Gastrocnemius medialis (tissue), 4 donors: ENCODE data around the gene LRRC4. TPM values are rescaled to one million over a fixed set of nuclear protein-coding genes. Genes with fewer than 3 reads are reported as not detected.

Experiments
- ATAC-seq, 2 donors: fragments of 150-250 bp; one replicate each; pipeline ENCODE4 v1.9.1; 2016
- DNase-seq, 2 donors: peaks; one replicate each; pipeline ENCODE4 v3.0.0-alpha.2; 2019
- H3K27ac ChIP-seq, 4 donors: fragments of 200-600 bp; sonication (generic); 1 replicate in 1 of 4; 2 replicates in 3 of 4; pipeline ENCODE4 v1.5.1; 2016 to 2018; ENCODE audit warnings: mild to moderate bottlenecking in 2 of 4, moderate library complexity in 1 of 4
- H3K27me3 ChIP-seq, 3 donors: fragments of 200-600 bp; sonication (generic) in 2 of 3; 1 replicate in 1 of 3; 2 replicates in 2 of 3; pipeline versions ENCODE4 v1.5.1 to v1.6.0; 2016 to 2019; ENCODE audit warnings: mild to moderate bottlenecking in 1 of 3, moderate library complexity in 1 of 3
- H3K36me3 ChIP-seq, 2 donors: fragments of 200-600 bp; sonication (generic) in 1 of 2; one replicate each; pipeline ENCODE4 v1.5.1; 2017 to 2018
- H3K4me1 ChIP-seq, 2 donors: fragments of 200-600 bp; sonication (generic) in 1 of 2; one replicate each; pipeline ENCODE4 v1.5.1; 2016 to 2017; ENCODE audit warnings: mild to moderate bottlenecking in 2 of 2
- H3K4me3 ChIP-seq, 4 donors: fragments of 200-600 bp; sonication (generic) in 3 of 4; 1 replicate in 1 of 4; 2 replicates in 3 of 4; pipeline ENCODE4 v1.5.1; 2016 to 2019; ENCODE audit warnings: mild to moderate bottlenecking in 2 of 4
- H3K9me3 ChIP-seq, 3 donors: fragments of 200-600 bp; sonication (generic) in 2 of 3; 1 replicate in 1 of 3; 2 replicates in 2 of 3; pipeline ENCODE4 v1.5.1; 2016 to 2019
- CTCF ChIP-seq, 5 experiments: fragments of 450-650 bp in 3 of 5; fragments of 200-600 bp in 2 of 5; sonication (generic) in 2 of 5; IDR thresholded peaks in 4 of 5; conservative IDR thresholded peaks in 1 of 5; 1 replicate in 4 of 5; 2 replicates in 1 of 5; pipeline ENCODE4 v1.5.1; 2016 to 2019; ENCODE audit warnings: antibody characterized with exemption in 5 of 5, mild to moderate bottlenecking in 3 of 5, moderate library complexity in 3 of 5
- POLR2A ChIP-seq, 2 donors: fragments of 450-650 bp; IDR thresholded peaks; one replicate each; pipeline ENCODE4 v1.6.1; 2017; ENCODE audit warnings: antibody characterized with exemption in 2 of 2, mild to moderate bottlenecking in 2 of 2, moderate library complexity in 2 of 2
- in situ Hi-C, 4 donors: fragments of 200-750 bp; cut with MboI; loops; one replicate each; pipeline versions ENCODE4 v1.15.0 to v1.8.0; 2017; ENCODE audit warnings: low sequenced_read_pairs in 4 of 4
- intact Hi-C: fragments of 100-400 bp; cut with DNase I; formaldehyde crosslinking; loops from one replicate; pipeline ENCODE4 v1.15.1; 2023; ENCODE audit warnings: low total_unique reads
- total RNA-seq, 4 donors: library from RNA; depleted of rRNA; stranded (reverse); fragments of >200 nt; gene quantifications; one replicate each; pipeline versions ENCODE4 v1.1.0 to v1.2.3, GENCODE V29; 2016

LRRC4 gene
- total RNA-seq, 4 donors from 2014 or later, result 0.29 to 4.3 (median 0.96) TPM

GRCh38 chr7:128068785-128069184, 37.5 kb upstream of the LRRC4 start:
- intact Hi-C loops, result no loop called here

GRCh38 chr7:128067983-128068382, 36.7 kb upstream of the LRRC4 start:
- intact Hi-C loops (no loop called here), in situ Hi-C loops (no loop called here)
- ATAC-seq, result no peak
- H3K36me3 ChIP-seq, result no peaks in the 10 kb centered on the region
- TF ChIP-seq CTCF (IDR thresholded peaks at IDR 0.05 in 4 of 5, conservative IDR thresholded peaks at IDR 0.05 in 1 of 5), result no peak
- TF ChIP-seq POLR2A (IDR thresholded peaks at IDR 0.05), result no peak
- H3K27me3 ChIP-seq, result no peaks in the 10 kb centered on the region
- no peaks in the 10 kb centered on the region for H3K9me3 ChIP-seq
- H3K4me1 ChIP-seq, result no peaks in the 10 kb centered on the region
- no peak overlapping the region for H3K4me3 ChIP-seq
- H3K27ac ChIP-seq, result no peak overlapping the region
- no peak for DNase-seq

More at GRCh38 chr7:128068785-128069184, 37.5 kb upstream of the LRRC4 start:
- no peaks in the 10 kb centered on the region for H3K36me3 ChIP-seq
- DNase-seq (no peak), ATAC-seq (no peak)
- no peaks in the 10 kb centered on the region for H3K9me3 ChIP-seq
- TF ChIP-seq CTCF (IDR thresholded peaks at IDR 0.05 in 4 of 5, conservative IDR thresholded peaks at IDR 0.05 in 1 of 5), result no peak
- no peak for TF ChIP-seq POLR2A (IDR thresholded peaks at IDR 0.05)
- no peaks in the 10 kb centered on the region for H3K27me3 ChIP-seq
- in situ Hi-C loops, result no loop called here
- no peak overlapping the region for H3K4me3 ChIP-seq
- no peak overlapping the region for H3K27ac ChIP-seq
- H3K4me1 ChIP-seq, result no peaks in the 10 kb centered on the region

- Histone ChIP-seq H3K36me3 (no peaks in the 10 kb centered on the region), H3K4me3 (no peak overlapping the region), H3K4me1 (no peaks in the 10 kb centered on the region), H3K27me3 (no peaks in the 10 kb centered on the region), H3K27ac (no peak overlapping the region), H3K9me3 (no peaks in the 10 kb centered on the region)
- DNase-seq (no peak), ATAC-seq (no peak)
- no peak for TF ChIP-seq CTCF (IDR thresholded peaks at IDR 0.05 in 4 of 5, conservative IDR thresholded peaks at IDR 0.05 in 1 of 5)
- no peak for TF ChIP-seq POLR2A (IDR thresholded peaks at IDR 0.05)
- intact Hi-C loops (no loop called here), in situ Hi-C loops (no loop called here)
Measured at GRCh38 chr7:128066858-128067257, 35.6 kb upstream of the LRRC4 start.

- Histone ChIP-seq H3K4me1 (no peaks in the 10 kb centered on the region), H3K9me3 (no peaks in the 10 kb centered on the region), H3K36me3 (no peaks in the 10 kb centered on the region), H3K27ac (no peak overlapping the region), H3K4me3 (no peak overlapping the region), H3K27me3 (no peaks in the 10 kb centered on the region)
- ATAC-seq, result no peak
- in situ Hi-C loops (no loop called here), intact Hi-C loops (no loop called here)
- no peak for TF ChIP-seq POLR2A (IDR thresholded peaks at IDR 0.05)
- TF ChIP-seq CTCF (IDR thresholded peaks at IDR 0.05 in 4 of 5, conservative IDR thresholded peaks at IDR 0.05 in 1 of 5), result no peak
- DNase-seq, result no peak
Measured at GRCh38 chr7:128066395-128066794, 35.2 kb upstream of the LRRC4 start.

- ATAC-seq, result no peak
- in situ Hi-C loops, result no loop called here
Measured at GRCh38 chr7:128065872-128066271, 34.6 kb upstream of the LRRC4 start.

More at GRCh38 chr7:128065872-128066271, 34.6 kb upstream of the LRRC4 start:
- Histone ChIP-seq H3K36me3 (no peaks in the 10 kb centered on the region), H3K4me1 (no peaks in the 10 kb centered on the region), H3K9me3 (no peaks in the 10 kb centered on the region), H3K4me3 (no peak overlapping the region), H3K27me3 (no peaks in the 10 kb centered on the region), H3K27ac (no peak overlapping the region)
- intact Hi-C loops, result no loop called here
- no peak for TF ChIP-seq CTCF (IDR thresholded peaks at IDR 0.05 in 4 of 5, conservative IDR thresholded peaks at IDR 0.05 in 1 of 5)
- TF ChIP-seq POLR2A (IDR thresholded peaks at IDR 0.05), result no peak
- no peak for DNase-seq
